Daoy (cell line): ENCODE measurements around the gene SDK1. TPM values are rescaled to one million over a fixed set of nuclear protein-coding genes. Genes with fewer than 3 reads are reported as not detected.
"Not testable (repeated sequence)": the region's sequence is repeated elsewhere in the genome, so short reads cannot be mapped to it uniquely, and the experiment has no call there.

ENCODE experiments used
- DNase-seq: peaks from one replicate; pipeline ENCODE4 v3.0.0-alpha.2; 2015; ENCODE audit warnings: low read depth
- total RNA-seq: library from RNA; depleted of rRNA; stranded (reverse); fragments of >200 nt; shearing (Covaris generic); gene quantifications from 2 replicates; pipeline ENCODE4 v1.2.3, GENCODE V29; 2014

Gene SDK1
- total RNA-seq, 1 experiment from 2014 or later = 4.2 TPM

DNA sequence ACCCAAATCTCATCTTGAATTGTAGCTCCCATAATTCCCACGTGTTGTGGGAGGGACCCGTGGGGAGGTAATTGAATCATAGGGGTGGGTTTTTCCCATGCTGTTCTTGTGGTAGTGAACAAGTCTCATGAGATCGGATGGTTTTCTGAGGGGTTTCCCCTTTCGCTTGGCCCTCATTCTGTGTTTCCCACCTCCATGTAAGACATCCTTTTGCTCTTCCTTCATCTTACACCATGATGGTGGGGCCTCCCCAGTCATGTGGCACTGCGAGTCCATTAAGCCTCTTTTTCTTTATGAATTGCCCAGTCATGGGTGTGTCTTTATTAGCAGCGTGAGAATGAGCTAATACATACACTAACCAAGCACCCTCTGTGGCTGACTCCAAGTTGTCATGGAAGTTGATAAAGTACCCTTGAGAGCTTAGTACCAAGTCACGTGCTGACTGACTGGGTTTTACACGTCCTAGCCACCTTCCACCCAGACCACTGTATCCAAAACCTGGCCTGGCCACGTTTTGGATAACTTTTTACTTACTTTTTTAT, 614.4 kb downstream of the SDK1 start:
- DNase-seq = no peak

DNA sequence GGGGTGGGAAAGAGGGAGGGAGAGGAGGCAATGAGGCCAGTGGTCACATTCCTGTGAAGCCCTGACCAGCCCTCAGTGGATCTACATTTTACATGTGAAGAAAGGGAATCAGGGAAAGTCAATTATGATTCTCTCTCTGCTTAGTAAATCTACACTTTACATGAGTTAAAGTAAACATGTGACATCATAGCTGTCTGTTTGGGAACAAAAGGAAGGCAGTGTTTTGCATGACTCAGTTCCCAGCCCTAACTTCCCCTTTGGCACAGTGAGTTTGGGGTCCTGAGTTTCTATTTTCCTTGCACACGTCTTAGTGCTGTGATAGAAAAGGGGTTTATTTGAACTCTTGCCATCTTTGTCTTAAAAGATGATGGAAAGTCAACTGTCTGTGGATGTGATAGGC, 615.1 kb downstream of the SDK1 start:
- peak; percentile 77 for DNase-seq

DNA sequence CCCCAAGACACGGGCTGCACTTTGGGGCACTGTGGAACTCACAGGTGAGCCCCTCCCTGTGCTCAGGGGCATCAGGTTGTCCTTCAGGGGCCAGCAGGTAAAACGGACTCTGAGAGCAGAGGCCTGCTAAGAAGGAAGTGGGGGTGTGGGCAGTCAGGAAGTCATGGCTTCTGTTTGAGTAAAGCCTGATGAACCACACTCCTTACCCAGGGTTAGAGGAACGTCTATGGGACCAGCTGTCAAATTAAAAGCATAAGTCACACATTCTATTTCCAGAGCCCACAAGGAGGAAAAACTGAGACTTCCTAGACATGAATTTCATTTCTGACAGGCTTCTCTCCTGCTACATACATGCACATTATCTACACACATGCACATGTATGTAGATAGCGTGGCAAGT, 616.4 kb downstream of the SDK1 start:
- no peak for DNase-seq

DNA sequence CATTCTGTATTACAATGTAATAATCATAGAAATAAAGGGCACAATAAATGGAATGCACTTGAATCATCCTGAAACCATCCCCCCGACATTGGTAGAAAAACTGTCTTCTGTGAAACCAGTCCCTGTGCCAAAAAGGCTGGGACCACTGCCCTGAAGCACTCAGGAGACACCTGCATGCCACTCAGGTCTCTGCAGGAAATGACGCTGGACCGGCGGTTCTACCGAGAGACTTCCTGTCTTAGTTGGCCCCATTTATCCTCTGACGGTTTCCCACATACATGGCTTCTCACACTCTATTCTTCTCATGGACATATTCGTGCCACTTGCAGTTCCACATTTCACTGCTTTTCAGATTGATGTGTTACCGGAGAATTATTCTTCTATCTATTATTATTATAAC, 617.5 kb downstream of the SDK1 start:
- no peak for DNase-seq

DNA sequence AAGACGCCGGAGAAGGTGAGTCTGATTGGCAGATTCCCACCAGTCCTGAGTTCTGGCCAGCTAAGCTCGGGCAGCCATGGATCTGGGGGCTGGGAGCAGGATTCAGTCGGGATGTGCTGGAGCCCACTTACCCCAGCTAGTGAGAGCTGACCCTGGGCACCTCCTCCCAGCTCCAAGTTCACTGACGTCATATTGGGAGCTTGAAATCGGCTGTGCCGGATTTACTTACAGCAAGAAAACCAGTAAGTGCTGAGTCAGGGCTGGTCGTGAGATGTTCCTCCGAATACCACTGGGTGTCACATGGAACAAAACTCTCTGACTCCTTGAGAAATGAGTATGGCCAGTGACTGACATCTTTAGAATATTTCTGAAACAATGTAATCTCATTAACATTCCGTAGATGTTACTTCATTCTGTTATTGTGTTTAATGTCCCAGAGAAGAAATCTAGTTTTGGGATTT, 621.2 kb downstream of the SDK1 start:
- DNase-seq = peak; percentile 93

DNA sequence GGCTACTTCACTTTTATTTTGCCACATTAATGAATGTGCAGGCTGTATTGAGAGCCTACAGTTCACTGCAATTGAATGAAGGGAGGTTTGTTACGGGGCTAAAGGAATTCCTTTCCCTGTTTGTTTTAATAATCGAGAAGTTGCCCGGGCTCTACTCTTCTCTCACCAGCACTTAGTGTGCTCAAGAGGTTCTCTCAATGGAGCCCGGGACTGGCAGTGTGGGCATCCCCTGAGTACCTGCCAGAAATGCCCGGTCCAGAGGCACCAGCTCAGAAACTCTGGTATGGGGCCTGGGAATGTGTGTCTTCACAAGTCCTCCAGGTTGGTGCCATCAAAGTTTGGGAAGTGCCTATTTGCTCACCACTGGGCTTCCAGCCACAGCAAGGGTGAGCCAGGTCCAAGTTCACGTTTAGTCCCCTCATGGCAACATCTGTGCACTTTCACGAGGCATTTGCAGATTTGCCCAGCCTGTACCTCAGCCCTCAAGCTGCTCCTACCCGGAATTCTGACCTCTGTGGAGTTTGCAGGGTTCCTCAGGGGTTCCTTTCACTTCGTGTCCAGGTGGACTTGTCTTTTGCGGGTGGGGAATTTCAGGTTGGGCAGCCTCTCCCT, 622.4 kb downstream of the SDK1 start:
- no peak for DNase-seq

DNA sequence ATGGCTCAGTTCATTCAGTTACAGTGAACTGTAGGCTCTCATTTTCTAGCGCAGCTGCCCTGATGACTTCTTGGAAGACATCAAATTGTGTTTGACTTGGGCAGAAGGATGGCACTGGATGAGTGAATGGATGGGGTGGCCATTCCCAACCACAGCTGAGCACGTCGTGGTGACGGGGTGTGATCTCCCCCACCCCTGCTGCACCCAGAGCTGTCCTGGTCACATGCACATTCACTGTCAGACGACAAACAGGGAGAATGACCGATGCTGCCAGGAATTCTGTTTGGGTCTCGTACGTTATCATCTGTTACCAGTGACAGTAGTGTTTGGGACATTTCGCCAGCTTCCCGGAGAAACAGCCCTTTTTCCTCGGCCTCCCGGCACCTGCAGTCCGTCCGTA, 623.2 kb downstream of the SDK1 start:
- DNase-seq = no peak

DNA sequence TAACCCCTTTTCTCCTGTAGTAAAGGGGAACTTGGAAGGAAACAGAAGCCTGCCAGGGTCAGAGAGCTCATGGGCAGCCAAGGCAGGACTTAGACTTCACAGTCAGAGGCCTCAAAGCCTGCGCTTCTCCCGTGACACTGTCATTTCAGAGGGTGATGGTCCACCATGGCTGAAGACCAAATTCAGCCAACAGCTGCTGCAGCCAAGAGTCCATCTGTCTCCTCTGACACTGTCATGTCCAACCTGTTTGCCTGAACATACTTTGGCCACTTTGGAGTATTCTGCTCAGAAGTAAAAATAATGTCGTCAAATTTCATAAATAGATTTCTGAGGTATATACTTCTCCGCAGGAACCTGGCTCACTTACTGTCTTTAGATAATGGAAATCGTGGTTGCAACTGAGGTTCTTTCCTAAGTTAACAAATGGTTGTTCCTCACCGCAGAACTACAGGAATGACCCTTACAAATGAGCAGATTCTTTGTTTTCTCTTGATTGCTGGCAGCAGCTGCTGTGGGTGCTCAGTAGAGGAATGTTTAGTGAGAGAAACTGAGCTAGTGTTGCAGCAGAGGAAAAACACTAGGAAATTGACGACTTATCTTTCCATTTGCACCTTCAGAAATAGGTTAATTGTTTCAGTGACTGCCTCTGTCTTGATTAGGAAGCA, 626.5 kb downstream of the SDK1 start:
- DNase-seq = no peak

DNA sequence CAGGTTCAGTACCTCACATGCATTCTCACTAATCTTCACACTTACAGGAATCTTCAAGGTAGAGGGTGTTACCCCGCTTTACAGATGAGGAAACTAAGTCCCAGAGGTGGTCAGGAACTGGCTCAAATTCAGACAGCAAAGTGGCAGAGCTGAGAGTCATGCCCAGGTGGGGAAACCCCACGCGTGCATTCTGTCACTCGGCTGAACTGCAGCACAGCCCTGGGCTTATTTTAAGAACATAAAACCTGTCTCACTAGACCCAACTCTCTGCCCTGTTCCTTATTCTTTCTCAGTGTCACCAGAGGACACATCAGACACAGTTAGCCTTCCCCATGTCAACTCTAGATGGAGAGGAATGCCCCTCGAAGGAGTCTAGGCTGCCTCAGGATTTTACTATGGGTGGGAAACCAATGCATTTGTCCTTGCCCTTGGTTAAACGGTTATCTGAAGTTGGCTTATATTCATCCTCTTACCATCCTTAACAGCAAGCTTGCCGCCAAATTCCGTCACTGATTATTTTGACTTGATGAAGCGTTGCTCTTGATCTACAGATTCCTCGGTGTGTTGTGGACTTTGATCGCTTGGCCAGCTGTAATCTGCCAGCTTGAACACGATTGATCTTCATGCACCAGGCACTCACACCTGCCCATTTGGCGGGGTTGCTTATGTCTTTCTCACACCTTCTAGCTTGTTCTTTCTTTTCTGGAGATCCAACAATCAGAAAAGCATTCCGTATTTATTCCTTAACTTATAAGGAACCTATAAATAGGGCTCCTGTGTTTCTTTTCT, 627.9 kb downstream of the SDK1 start:
- no peak for DNase-seq

DNA sequence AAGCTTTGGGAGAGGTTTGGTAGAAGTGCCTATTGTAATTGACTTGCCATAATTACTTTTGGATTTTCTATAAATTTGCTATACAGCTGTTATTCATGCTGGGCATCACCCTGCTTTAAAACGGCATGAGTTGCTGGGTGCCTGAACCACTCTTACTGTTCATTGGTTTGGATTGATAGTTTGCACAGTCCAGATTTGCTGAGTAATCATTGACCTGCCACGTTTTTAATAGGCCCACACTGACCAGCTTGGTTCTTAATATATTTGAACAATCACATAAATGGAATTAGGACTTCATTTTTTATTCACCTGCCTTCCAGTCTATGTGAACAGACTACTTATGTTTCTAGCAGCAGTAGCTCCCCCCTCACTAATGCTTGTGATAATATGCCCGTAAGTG, 630.8 kb downstream of the SDK1 start:
- no peak for DNase-seq

DNA sequence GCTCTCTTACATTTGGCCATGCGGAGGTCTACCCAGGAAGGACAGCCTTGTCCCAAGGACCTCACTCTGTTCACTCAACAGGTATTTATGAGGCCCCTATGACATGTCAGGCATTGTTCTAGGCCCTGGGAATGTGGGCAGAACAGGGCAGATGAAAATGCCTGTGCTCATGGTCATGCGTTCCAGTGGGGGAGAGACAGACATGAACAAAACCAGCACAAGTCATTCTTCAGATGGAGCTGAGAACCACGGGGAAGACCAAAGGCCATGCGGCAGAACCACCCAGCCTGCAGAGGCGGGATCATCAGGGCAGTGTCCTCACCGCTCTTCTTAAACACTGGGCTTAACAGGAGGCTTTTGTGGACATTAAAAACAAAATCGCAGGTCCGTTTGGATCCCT, 636.1 kb downstream of the SDK1 start:
- no peak for DNase-seq

DNA sequence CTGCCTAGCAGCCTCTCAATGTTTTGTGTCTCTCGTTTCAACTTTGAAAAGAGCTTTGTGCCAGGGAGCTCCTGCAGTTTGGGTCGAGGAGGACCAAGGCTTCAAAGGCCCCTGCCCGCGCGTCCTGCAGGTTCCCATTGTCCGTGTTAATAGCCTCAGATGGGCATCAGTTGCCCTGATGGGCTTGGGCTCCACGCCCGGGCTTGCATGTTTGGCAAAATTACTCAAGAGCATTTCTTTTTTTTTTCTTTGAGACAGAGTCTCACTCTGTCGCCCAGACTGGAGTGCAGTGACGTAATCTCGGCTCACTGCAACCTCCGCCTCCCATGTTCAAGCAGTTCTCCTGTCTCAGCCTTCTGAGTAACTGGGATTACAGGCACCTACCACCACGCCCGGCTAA, 636.6 kb downstream of the SDK1 start:
- no peak for DNase-seq

DNA sequence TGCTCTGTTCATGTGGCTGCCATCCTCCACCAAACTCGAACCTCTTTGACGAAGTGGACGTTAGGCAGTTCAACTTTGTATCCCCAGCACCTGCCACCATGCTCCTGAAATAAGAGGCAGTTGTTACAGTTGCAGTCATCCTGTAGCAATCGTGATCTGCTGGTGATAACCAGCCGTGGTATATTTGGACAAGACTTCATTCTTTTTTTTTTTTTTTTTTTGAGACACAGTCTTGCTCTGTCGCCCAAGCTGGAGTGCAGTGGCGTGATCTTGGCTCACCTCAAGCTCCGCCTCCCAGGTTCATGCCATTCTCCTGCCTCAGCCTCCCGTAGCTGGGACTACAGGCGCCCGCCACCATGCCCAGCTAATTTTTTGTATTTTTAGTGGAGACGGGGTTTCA, 640.7 kb downstream of the SDK1 start:
- DNase-seq = not testable (repeated sequence)

DNA sequence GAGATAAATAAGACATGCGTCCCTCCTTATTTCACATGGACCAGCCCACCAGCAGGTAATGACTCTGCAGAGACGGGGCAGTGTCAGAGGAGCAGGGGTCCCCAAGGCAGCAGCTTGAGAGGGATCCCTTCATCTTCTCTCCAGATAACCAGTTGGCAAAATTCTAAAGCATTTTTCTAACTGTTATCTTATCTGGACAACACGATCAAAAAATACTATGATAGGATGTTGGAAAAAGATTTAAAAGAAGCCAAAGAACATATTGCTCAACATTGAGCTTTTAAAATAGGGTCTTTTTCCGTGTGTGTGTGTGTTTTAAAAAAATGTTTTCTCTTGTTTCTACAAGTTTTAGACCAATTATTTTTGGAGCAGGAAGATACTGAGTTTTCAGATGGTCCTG, 641.2 kb downstream of the SDK1 start:
- DNase-seq = no peak

DNA sequence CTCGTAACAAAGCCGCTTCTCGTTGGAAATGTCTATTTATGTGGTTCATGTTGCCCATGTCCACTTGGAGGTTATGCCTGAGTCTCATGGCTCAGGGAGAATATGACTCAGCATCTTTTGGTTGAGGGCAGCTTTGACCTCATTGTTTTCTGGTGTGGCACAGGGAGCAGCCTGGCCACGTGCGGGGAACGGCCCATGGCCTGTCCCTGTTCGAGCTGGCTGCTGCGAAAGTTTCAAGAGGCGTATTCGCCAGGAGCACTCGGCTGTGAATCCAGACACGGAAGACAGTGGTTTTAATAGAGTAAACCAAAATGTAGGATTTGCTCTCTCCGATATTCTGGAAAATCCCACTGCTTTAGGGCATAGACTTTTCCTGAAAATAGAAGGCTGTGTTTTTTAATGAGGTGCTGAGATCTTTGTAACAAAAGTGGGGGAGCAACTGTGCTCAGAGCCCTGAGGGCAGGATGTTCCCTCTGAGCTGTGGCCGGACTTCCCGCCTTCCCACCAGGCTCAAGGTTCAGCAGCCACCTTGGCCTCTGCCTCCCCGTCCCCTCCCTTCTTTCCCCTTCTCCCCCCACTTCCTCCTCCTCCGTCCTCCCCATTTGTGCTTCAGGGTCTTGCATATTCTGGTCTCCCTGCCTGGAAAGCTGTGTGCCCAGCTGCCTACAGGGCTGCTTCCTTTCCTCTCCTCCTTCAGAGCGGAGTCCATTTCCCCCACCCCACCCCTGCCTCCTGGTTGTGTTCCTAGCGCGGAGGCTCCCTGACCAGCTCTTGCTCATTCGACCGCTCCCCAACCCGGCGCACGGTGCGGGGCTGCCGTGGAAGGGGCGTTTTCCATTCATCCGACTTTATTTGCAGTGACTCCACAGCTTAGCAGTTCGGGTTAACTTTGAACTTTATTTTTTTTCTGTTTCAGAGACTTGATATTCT, 642.0 kb downstream of the SDK1 start:
- DNase-seq = no peak

DNA sequence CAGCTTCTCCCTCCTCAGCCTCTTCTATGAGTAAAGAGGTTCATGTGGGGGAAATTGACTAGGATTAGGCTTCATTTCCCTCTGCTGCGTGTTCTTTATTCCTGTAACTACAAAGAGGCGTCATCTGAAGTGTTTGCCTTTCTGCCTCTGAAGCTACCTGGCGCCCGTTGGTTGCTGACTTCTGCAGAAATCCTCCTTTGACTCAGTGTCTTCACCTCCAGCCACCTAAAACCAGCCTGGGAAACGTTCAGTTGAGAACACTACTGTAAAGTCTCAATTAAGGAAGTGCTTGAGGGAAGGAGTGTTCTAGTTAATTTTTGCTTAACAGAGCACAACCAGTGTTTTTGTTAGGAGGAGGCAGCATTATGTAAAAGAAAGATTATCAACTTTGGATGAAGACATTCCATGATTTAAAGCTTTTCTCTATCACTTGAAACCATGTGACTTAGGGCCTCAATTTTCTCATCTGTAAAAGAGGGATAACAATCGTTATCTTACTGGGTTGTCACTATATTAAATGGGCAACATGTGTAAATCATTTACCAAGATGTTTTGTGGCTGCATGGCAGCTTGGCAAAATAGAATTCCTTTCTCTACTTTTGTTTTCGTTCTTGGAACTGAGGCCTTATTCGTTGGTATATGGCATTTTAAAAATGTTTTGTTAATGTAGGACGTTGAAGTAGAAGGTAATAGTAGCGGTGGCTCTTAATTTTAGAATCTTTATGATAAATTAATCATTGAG, 642.9 kb downstream of the SDK1 start:
- no peak for DNase-seq

DNA sequence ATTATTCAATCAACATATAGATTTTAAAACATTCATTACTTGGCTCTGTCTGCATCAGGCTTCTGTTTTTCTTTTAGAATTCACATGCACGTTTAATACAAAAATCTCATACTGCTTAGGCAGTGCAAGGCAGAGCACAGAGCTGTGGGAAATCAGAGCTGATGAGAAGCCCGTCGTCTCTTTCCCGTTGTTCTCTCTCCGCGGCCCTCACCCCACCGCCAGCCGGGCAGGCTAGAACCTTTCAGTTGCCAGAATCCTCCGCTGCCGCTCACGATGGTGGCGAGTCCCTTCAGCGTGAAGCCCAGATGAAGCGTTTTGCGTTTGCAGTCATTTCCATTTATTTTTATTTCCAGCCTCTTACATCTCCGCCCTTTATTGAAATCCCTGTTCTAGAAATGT, 648.2 kb downstream of the SDK1 start:
- DNase-seq = no peak

DNA sequence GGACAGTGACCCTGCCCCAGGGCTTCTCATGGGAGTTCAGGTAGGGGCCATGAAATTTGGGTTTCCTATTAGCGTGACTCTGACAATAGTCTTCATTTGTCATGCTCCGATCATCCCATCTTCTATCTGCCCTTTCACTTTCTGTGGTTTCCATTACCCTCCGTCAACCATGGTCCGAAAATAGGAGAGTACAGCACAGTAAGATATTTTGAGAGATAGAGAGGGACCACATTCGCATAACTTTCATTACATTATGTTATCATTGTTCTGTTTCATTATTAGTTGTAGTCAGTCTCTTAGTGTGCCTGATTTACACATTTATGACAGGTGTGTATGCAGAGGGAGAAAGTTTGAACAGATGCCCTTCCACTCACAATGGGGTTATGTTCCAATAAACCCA, 649.2 kb downstream of the SDK1 start:
- no peak for DNase-seq

DNA sequence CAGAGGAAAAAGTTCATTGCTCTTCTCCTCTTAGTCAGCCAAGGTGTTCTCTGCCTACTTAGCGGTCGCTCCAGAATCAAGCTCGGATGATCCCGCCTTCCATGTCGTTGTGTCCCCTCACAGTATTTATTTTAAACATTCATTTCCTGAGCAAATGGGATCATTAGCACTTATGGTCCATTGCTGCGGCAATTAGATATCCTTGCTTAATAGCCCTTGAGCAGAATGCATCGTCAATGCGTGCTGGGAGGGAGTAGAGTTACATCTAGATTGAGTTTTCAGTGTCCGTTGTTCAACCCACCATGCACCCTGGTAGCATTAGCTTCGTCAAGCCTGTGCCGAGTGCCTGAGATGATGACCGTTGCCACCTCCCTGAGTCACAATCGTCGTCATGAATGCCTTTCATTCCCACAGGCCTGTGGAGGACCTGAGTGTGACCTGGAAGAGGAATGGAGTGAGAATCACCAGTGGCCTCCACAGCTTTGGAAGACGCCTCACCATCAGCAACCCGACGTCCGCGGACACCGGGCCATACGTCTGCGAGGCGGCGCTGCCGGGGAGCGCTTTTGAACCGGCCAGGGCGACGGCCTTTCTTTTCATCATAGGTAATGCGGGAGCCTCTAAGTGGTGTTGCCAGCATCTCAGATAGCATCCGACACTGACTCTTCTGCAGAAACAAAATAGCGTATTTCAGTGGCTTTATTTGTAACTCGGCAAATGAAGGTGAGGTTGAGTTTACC, 650.4 kb downstream of the SDK1 start:
- no peak for DNase-seq

DNA sequence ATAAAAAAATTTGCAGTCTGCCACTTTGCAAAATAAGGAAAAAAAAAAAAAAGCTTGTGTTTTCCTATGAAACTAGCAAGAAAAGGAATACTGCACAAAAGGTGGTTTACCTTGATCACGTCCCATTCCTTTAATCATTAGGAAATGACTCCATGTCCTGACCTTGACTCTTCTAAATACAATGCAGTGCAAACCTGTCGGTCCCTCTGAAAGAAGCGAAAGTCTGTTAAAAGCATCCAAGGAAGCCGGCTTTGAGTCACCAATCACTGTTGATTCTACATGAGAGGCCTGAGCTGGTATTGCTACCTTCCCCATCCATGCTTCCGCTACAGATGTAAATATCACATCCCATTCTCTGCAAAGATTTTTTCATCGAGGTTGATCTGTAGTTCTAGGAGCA, 652.1 kb downstream of the SDK1 start:
- DNase-seq = no peak
